CD4-positive, alpha-beta T cell treated with Interleukin-1 beta for 1 hour (primary cell): Measurements from ENCODE around the gene PERCC1.
"Not testable (repeated sequence)": the region's sequence is repeated elsewhere in the genome, so short reads cannot be mapped to it uniquely, and the experiment has no call there.

ENCODE experiments used
- DNase-seq, 2 donors: peaks; one replicate each; pipeline ENCODE4 v3.0.0-alpha.2; 2020 to 2022

PERCC1 gene

DNA sequence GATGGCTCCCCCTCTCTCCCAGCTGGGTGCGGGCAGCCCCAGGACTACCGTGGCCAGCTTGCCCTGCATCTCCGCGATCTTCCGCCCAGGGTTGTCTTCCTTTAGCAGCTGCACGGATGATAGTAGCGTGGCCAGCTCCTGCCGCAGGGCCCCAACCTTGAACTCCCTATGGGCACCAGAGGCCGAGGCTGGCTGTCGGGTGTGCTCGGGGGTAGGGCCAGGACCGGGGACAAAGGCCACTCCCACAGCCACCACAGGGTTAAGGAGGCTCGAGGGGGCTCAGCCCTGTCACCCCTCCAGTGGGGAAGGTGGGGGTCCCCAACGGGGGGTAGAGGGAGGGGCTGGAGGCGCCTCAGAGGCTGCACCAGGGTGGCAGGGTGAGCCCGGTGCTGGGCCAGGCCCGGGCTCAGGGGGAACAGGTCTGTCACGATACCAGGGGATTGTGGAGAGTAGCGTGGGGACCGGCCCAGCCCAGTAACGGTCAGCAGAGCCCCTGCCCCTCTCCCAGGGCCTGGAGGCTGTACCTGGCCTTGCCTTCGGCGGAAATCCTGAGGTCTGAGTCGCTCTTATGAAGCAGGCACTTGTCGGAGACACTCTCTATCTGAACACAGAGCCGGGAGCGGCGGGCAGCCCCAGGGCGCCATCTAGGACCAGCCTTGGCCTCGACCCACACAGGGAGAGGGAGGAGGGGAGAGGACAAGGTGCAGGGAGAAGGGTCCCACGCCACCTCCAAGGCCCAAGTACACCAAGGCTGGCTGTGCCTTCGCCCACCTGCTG lies 5.2 kb downstream of the PERCC1 start:
- DNase-seq: no peak

DNA sequence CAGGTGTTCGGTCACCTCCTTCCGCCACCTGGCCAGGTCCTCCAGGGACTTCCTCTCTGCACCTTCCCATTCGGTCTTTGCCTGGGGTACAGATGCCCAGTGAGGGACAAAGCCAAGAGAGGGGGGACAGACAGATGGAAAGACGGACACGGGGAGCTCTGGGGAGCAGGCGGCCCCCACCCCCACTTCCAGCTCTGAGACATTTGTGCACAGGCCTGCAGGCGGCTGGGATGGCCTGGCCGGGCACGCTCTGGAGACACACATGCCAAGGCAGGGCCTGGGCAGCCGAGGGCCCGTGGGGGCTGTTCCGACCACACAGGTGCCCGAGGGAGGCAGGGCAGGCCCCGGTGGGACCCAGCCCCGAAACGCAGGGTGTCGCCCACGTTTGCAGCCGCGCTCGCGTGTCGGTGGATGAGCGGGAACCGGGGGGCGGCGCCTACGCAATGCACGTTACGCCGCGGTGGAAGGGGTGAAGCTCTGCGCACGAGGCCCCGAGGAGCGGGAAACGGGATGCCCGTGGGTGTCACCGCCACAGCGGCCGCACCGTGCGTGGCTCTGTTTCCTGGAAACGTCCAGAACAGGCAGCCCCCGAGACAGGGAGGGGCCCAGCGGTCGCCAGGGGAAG lies 6.0 kb downstream of the PERCC1 start:
- DNase-seq: no peak

DNA sequence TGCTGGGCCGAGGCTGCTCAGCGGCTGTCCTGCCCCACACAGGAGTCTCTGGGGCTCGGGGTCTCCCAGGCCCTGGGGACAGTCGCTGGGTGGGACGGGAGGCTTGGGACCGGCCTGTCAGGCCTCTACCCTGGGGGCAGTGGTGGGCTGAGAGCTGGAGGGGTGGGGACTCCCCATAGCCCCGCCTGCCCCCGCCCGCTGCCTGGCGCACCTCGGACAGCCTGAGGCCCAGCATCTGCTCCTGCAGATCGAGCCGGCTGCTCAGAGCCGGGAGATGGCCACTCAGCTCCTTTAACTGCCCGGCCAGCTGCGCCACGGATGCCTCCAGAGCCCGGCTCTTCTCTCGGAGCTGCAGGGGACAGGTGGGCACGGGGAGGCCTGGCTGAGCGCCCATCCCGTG lies 6.7 kb downstream of the PERCC1 start:
- DNase-seq: no peak

DNA sequence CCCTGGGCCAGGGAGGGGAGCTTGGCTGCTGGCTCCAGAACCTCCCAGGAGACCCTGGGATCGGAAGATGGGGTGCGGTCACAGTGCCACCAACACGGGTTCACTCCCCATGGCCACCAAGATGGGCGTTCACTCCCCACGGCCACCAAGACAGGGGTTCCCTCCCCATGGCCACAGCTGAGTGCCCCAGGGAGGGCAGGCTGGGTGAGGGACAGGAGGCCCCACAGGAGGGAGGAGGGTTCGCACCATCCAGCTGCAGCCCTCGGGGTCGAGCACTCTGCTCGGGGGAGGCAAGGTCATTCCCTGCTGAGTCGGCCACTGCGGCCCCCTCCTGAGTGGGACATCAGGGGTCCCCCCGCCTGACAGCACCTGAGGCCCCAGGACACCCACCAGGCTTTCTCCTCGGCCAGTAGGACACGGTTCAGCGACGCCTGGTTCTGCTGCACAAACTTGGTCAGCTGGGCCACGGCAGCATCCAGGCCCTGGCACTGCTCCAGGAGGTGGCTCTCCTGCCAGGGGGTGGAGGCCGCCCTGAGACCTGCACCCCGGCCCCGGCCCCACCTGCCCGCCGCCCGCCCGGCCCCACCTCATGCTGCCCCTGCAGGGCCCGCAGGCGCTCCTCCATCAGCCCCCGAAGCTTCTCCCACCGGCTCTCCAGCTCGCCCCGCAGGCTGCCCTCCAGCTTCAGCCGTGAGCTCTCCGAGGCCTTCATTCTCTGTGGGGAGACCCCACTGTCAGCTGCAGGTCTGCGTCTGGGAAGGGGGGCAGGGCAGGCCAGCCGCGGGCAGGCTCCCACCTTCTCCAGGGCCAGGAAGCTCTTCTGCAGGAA lies 7.6 kb downstream of the PERCC1 start:
- DNase-seq: no peak

DNA sequence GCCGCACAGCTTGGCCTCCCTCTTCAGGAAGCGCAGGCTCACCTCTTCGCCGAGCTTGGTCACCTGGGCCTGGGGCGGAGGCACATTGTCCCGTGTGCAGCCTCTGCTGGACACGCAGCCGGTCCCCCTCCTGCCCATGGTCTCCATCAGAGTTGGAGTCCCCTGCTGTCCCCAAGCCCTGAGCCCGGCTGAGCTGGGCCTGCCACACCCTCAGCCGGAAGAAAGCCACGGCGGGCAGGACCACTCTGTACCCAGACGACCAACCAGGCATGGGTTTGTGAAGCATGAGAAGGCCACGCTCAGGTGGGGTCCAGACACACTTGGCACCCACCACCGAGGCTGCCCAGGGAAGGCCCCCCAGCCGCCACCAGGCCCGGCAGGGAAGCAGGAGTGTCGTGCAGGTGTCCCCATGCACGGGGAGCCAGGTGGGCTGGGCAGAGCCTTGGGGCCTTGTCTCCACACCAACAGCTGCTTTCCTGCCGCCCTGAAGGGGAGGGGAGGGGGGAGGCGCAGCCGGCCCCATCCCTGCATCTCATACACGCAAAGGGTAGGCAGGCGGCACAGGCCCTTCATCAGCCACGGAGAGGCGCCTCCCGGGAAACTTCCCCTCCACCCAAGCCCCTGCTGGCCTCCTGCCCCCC lies 8.3 kb downstream of the PERCC1 start:
- DNase-seq: no peak

DNA sequence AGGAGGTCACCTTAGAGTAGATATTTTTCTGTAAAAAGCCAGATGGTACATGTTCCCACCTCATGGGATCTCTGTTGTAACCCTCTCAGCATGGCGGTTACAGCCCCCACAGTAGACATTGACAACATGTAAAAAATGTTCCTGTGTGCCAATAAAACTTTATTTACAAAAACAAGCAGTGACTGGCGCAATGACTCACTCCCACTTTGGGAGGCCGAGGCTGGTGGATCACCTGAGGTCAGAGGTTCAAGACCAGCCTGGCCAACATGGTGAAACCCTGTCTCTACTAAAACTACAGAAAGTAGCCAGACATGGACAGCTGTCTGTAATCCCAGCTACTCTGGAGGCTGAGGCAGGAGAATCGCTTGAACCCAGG lies 8.8 kb downstream of the PERCC1 start:
- DNase-seq: not testable (repeated sequence)

DNA sequence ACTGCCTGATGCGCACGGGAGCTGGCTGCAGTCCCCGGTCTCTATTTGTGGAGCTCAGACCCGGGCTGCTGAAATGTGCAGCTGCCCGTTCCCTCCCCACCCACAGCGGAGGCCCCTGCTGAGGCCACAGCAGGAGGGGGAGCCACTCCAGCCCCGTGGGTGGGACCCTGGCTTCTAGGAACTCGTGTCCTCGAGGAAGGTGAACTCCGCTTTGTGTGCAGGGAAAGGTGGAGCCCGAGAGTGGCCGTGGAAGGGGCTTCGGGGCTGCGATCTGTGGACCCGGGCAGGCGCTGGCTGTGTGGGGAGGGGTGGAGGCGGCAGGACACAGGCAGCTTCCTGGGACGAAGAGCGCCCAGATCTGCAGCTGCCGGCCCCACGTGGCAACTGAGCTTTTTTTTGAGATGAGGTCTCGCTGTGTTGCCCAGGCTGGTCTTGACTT lies 10.5 kb downstream of the PERCC1 start:
- DNase-seq: no peak

DNA sequence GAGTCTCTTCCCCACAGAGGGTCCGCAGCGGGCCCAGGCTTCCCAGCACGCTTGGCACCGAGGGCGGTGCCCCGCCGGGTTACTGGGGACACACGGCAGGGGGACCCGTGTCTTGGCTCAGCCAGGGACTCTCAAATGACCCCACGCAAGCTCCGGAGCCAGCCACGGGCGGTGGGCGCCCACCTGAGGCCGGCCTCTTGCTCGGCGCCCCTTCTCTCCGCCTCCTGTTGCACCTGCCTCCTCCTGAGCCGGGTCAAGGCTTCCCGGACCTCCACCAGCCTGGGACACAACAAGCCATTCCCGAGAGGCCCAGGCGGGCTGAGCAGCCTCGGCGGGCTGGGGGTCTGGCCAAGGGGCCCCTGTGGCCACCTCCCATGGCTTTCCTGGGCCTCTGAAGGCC lies 11.8 kb downstream of the PERCC1 start:
- no peak for DNase-seq

DNA sequence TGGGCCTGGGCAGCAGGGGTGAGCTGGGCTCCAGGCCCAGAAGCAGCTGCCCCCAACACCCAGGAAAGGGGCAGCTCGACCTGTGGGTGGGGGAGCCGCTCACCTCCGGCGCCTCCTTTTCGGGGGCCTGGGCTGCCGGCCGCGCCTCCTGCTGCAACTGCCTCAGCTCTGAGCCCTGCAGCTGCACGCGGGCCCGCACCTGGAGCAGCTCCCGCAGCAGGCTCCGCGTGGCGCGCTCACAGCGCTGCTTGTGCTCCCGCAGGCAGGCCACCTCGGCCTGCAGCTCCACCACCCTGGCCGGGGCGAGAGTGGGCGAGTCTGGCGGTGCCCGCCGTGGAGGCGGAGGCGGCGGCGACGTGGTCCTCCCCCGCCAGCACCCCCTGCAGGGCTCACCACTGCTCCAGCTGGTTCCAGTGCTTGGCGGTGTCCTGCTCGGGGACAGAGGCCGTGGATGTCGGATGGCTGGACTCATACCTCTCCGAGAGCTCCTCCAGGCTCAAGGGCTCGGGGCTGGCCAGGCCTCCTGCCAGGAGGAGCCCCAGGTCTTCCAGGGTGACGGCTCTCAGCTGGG lies 12.6 kb downstream of the PERCC1 start:
- no peak for DNase-seq

DNA sequence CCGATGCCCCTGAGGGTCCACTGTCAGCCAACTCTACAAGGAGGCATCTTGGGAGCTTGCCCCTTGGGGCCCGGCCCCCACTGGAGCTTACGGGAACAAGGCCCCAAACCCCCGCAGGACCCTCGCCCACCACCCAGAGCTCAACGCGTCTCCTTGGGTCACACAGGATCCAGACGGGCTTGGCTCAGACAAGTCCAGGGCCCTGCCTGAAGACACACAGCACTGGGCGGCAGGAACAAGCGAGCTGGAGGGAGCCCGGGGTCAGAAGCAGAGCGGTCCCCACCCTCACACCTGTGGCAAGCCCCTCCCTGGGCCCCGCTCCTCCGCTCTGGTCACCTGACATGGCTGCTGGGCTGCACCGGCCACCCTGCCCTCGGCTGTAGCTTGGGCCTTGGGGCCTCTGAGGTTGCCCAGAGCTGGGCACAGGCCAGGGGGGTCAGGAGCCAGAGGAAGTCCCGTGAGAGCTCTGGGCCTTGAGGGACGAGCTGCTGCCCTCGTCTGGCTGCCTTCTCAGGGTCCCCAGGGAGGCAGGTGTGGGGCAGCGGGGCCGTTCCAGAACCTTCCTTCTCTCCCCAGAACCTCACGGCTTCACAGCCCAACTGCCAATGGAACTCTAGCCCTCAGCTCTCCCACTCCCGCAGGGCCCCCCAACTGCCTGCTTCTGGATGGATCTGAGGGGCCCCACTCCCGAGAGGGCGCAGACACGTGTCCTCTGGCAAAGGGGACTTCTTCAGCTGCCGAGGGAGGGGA lies 13.3 kb downstream of the PERCC1 start, which contains the start of gene CCDC154:
TSS of gene CCDC154 (minus strand) at position 577 of the 750 bp plus-strand sequence. CDS start at position 343, 234 bp downstream.
- no peak for DNase-seq

DNA sequence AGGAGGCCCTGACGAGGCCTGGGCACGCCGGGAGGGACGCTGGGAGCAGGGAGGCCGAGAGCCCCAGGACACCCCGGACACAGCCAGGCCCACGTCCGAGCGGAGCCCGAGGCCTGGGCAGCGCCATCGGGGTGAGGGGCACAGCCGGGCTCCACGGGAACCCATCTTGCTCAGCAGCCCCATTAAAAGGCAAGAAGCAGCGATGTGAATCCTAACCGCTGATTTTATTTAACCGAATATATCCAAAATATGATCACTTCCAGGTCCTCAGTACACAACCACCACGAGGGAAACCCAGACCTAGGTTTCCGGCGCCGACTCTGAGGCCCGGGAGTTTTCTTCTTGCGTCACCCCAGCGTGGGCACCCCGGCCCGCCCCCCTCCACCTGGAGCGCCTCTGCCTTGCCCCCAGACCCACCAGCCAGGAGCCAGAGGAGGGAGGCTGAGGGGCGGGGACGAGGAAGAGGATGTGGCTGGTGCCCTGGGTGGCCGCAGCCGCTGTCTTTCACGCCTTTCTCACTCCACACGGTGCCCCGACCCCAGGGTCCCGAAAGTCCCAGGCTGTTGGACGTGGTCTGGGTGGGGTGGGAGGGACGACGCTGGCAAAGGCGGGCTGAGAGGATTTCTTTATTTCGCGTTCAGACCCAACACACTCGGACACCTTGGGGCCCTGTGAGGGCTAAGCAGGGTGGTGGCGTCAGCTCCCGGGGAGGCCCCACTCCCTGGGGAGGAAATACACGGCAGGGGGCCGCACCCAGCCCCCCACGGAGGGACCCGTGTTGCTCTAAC lies 14.0 kb downstream of the PERCC1 start:
- peak in 1 of 2 donors; percentile 24 for DNase-seq

DNA sequence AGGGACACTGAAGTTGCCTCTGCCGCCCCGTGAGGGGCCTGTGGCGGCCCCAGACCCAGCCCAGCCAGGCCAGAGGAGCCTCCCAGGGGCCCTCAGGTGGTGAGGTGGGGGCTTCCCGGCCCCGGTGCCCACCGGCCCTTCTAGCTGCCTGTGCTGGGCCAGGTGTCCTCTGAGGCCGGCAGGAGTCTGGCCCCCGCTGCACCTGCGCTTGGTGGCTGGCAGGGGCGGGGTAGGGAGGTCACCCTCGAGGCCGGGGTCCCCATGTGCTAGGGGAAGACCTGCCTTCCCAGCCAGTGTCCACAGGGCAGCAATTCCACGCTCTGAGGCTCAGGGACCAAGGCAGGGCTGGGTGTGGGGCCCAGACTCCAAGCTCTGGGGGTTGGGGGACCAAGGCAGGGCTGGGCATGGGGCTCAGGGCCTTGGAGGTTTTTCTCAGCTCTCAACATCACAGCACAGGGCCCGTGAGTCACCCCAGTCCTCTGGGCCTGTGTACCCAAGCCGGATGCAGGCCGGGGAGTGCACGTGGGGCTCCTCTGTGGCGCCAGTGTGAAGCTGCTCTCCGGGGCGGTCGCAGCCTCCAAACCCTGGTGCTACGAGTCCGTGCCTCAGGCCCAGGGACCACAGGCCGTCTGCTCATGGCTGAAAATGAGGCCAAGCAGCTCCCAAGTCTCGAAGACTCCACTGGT lies 14.8 kb downstream of the PERCC1 start:
- DNase-seq: no peak

DNA sequence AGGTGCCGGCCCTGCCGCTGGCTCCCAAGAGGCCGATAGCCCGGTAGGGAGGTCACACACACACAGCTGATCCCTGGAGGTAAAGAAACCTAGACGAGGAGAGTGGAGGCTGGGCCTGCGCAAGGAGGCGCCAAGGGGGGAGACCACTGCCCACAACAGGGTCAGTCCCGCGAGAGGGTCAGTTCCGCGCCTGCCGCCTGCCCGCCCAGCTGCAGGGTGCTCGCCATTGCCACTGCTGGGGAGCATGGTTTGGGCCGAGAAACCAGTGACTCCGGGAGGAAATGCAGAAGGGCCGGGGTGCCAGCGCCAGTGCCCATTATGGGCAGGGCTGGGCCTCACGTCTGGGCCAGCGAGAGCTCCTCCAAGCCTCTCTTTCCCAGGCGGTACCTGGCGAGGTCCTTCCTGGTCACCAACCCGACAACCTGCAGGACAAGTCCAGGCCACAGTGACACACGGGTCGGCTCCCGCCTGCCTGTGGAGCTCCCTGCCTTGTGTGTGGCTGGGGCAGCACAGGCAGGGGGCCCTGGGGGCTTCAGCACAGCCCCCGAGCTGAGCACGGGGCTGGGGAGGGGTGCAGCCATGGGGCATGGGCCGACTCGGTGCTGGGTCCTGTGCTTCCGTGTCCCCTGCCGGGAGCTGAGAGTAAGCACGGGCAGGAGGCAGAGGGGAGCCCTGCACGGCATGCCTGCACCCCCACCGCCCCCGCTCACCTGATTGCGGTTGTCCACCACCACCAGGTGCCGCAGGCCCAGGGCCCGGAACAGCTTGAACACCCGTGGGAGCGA lies 15.6 kb downstream of the PERCC1 start:
- DNase-seq: no peak

DNA sequence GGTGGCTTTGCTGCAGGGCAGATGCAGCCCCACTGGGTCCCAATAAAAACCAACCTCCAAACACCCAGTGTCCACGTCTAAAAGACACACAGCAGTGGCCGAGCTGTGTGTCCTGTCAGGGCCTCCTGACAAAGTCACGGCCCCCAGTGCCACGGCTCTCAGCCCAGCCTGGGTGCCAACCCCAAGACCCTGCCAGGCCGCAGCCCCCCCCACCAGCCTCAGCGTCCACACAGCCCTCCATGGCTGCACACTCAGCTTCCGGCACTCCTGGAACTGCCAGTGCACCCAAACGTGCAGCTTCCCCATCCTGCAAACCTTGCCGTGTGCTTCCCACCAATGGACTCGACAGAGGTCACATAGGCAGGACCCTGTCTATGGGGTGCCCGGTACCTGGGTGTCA lies 17.1 kb downstream of the PERCC1 start:
- DNase-seq: no peak

DNA sequence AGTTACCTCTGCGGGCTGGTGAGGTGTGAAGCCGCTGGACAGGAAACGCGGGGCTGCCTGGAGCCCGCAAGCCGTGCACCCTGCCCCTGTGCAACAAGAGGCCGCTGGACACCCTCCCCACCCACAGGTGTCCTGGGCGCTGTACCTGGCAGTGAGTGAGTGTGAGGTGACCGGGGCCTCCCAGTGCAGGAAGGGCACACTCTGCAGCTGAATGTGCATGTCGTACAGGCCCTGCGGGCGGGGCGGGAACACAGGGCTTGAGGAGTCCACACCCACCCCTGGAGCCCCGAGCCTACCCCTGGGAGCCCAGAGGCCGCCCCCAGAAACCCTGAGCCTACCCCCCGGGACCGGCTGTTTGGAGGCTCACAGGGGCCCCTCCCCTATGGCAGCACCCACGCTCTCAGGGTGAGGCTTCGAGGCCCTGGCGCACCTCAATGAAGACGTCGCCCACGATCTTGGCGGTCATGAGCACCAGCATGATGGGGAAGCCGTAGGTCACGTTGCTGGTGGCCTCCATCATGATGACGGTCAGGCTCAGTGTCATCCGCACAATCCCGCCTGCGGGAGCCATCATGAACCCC lies 17.7 kb downstream of the PERCC1 start:
- no peak for DNase-seq

DNA sequence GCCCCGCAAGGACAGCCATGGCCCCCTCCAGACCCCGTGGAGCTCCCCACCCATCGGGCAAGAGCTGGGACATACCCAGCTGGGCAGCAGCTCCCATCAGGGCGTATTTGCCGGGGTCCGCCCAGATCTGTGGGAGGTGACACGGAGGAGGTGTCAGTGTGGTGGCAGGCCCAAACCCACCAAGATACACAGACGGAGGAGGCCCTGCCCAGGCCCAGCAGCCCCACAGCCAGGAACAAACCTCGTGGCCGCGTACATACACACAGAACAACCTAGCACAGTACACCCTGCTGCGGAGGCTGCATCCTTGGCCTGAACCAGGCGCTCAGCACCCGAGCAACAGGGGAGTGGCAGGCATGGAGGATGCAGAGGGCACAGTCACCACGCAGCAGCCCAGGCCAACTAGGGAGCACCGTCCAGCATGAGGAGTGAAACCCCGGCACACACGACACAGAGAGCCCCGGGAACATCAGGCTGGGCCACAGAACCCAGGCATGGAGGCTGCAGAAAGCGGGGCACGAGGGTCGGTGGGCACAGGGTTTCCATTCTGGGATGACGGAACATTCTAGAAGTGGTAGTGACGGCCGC lies 18.4 kb downstream of the PERCC1 start:
- no peak for DNase-seq

DNA sequence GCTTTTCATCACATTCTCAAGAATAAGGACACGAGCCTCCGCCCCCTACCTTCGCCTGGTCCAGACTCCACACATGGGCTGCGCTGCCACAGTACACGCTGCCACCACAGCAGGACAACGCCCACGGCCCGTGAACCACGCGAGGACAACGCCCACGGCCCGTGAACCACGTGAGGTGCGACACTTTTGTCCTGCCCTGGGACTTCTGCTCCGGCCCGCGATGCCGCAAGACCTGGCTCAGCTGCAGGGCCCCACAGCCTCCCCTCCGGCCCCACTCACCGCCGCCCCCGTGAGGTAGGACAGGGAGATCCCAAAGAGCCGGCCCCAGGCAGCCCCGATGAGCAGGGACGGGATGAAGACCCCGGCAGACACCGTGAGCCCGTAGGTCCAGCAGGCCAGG lies 19.3 kb downstream of the PERCC1 start:
- no peak for DNase-seq

DNA sequence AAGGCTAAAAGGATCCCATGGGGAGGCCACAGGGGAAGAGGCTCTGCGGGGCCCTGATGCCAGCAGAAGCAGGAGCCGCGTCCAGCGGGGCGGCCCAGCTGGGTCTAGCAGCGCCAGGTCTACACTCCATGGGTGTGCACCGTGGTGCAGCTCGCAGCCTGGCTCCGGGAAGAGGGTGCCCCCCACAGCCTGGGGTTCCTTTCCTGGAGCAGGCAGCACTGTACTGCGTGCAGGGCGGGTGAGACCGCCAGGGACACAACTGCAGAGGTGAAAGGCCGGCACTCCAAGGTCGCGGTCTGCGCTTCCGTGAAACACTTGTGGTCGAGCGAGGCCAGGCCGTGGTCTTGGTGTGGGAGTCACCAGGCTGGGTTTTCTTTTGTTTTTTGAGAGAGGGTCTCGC lies 20.0 kb downstream of the PERCC1 start:
- no peak for DNase-seq
